Gastroesophageal sphincter (tissue), 3 donors: ENCODE data around the gene RDH16.

ENCODE experiments used
- EP300 ChIP-seq: sonication (generic); formaldehyde crosslinking; IDR thresholded peaks from one replicate; pipeline ENCODE4 v1.6.1; 2017; ENCODE audit warnings: antibody characterized with exemption, mild to moderate bottlenecking
- POLR2A ChIP-seq, 2 donors: fragments of 450-650 bp; IDR thresholded peaks; one replicate each; pipeline ENCODE4 v1.6.1; 2017; ENCODE audit warnings: antibody characterized with exemption in 2 of 2, mild to moderate bottlenecking in 2 of 2, moderate library complexity in 1 of 2
- POLR2AphosphoS5 ChIP-seq: sonication (generic); formaldehyde crosslinking; IDR thresholded peaks from one replicate; pipeline ENCODE4 v1.6.1; 2017; ENCODE audit warnings: antibody characterized with exemption
- TF ChIP-seq, protein P1 (sequence below), 4 experiments: fragments of 200-600 bp in 2 of 4; fragments of 450-650 bp in 2 of 4; sonication (generic) in 1 of 4; IDR thresholded peaks; one replicate each; pipeline ENCODE4 v1.5.1; 2017 to 2019; ENCODE audit warnings: antibody characterized with exemption in 4 of 4, mild to moderate bottlenecking in 2 of 4, moderate library complexity in 2 of 4

DNA sequence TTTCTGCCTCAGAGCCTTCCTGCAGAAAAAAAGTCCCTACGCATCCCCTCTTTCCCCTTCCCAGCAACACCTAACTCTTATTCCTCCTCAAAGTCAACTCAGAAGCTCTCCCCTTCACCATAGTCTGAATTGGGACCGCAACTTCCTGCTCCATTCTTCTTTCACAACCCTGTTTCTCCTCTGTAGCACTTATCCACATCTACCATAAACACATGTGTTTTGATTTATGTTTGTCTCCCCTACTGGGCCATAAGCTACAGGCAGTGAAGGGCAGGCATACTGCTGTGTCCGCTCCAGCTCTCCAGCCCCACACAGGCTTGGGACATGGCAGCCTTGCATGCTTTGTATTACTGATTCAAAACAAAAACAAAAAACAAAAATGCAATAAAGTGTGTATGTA lies 29.1 kb downstream of the RDH16 start:
- TF ChIP-seq, protein P1, sequence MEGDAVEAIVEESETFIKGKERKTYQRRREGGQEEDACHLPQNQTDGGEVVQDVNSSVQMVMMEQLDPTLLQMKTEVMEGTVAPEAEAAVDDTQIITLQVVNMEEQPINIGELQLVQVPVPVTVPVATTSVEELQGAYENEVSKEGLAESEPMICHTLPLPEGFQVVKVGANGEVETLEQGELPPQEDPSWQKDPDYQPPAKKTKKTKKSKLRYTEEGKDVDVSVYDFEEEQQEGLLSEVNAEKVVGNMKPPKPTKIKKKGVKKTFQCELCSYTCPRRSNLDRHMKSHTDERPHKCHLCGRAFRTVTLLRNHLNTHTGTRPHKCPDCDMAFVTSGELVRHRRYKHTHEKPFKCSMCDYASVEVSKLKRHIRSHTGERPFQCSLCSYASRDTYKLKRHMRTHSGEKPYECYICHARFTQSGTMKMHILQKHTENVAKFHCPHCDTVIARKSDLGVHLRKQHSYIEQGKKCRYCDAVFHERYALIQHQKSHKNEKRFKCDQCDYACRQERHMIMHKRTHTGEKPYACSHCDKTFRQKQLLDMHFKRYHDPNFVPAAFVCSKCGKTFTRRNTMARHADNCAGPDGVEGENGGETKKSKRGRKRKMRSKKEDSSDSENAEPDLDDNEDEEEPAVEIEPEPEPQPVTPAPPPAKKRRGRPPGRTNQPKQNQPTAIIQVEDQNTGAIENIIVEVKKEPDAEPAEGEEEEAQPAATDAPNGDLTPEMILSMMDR (IDR thresholded peaks at IDR 0.05): no peak
- TF ChIP-seq EP300 (no peak), POLR2A (IDR thresholded peaks at IDR 0.05) (no peak), POLR2AphosphoS5 (no peak)
